B cell (primary cell): Measurements from ENCODE around the gene CCDC24. TPM values are rescaled to one million over a fixed set of nuclear protein-coding genes. Genes with fewer than 3 reads are reported as not detected.

Experiments used
- ATAC-seq: fragments of 200-7000 bp; cut with Tn5 transposase; one replicate; pipeline ENCODE4 v1.10.0; 2021; ENCODE audit warnings: low read depth, mild to moderate bottlenecking, moderate number of reproducible peaks, moderate library complexity
- CTCF ChIA-PET: fragments of 350-600 bp; sonication (Branson Sonifier 250); formaldehyde crosslinking; loops from one replicate; lab custom pipeline; 2021; ENCODE audit warnings: antibody characterized with exemption, inconsistent platforms; lab: Charles Lee
- POLR2A ChIA-PET: fragments of 350-600 bp; sonication (Branson Sonifier 250); formaldehyde crosslinking; loops from one replicate; lab custom pipeline; 2021; ENCODE audit warnings: antibody characterized with exemption; lab: Charles Lee
- DNase-seq: peaks from one replicate; pipeline ENCODE4 v3.0.0; 2013
- H2AFZ ChIP-seq: 2 replicates; pipeline ENCODE4 v1.6.1; 2012; ENCODE audit warnings: mild to moderate bottlenecking, low read depth, low read length; ENCODE audit not compliant: insufficient read depth, poor library complexity, severe bottlenecking
- H3K27ac ChIP-seq, 2 donors: 1 replicate in 1 of 2; 2 replicates in 1 of 2; pipeline ENCODE4 v1.5.1; 2012 to 2013; ENCODE audit warnings: low read length in 2 of 2, mild to moderate bottlenecking in 2 of 2, moderate library complexity in 1 of 2
- H3K27me3 ChIP-seq, 4 experiments: fragments of 200-600 bp in 1 of 4; sonication (generic) in 1 of 4; replicated peaks in 1 of 4; 1 replicate in 2 of 4; 2 replicates in 2 of 4; pipeline versions ENCODE4 v1.6.1 to v1.7.0; 2013 to 2016; ENCODE audit warnings: low read length in 3 of 4, mild to moderate bottlenecking in 2 of 4, mixed read lengths in 1 of 4, moderate library complexity in 1 of 4; ENCODE audit not compliant: insufficient read depth in 4 of 4, control insufficient read depth in 3 of 4; ENCODE audit errors: control extremely low read depth in 1 of 4
- H3K36me3 ChIP-seq, 2 experiments: replicated peaks in 1 of 2; 1 replicate in 1 of 2; 2 replicates in 1 of 2; pipeline versions ENCODE4 v1.6.1 to v1.7.1; 2013; ENCODE audit warnings: low read length in 1 of 2; ENCODE audit not compliant: insufficient read depth in 2 of 2, control insufficient read depth in 1 of 2; ENCODE audit errors: control extremely low read depth in 1 of 2, extremely low read depth in 1 of 2
- H3K4me1 ChIP-seq, 2 donors: fragments of 200-600 bp in 1 of 2; sonication (generic) in 1 of 2; 1 replicate in 1 of 2; 2 replicates in 1 of 2; pipeline versions ENCODE4 v1.5.1 to v1.6.1; 2013 to 2017; ENCODE audit warnings: low read length in 2 of 2; ENCODE audit not compliant: control insufficient read depth in 2 of 2, insufficient read depth in 2 of 2
- H3K4me2 ChIP-seq: replicated peaks from 2 replicates; pipeline ENCODE3; 2012; ENCODE audit warnings: mild to moderate bottlenecking, low read depth, low read length; ENCODE audit not compliant: poor library complexity, severe bottlenecking
- H3K4me3 ChIP-seq, 5 experiments: fragments of 200-600 bp in 1 of 5; sonication (generic) in 1 of 5; 1 replicate in 3 of 5; 2 replicates in 2 of 5; pipeline versions ENCODE4 v1.5.1 to v1.7.0; 2011 to 2016; ENCODE audit warnings: low read length in 4 of 5, mild to moderate bottlenecking in 4 of 5, low read depth in 2 of 5, control low read depth in 1 of 5, moderate library complexity in 1 of 5; ENCODE audit not compliant: insufficient read depth in 1 of 5; ENCODE audit errors: control extremely low read depth in 1 of 5, extremely low read depth in 1 of 5
- H3K79me2 ChIP-seq: fragments of 200-600 bp; sonication (generic); one replicate; pipeline ENCODE4 v1.6.0; 2016; ENCODE audit warnings: low read length; ENCODE audit not compliant: control insufficient read depth, insufficient read depth
- H3K9ac ChIP-seq: fragments of 200-600 bp; sonication (generic); 2 replicates; pipeline ENCODE4 v1.6.1; 2017; ENCODE audit warnings: mild to moderate bottlenecking, low read length, moderate library complexity
- H3K9me3 ChIP-seq, 3 donors: one replicate each; pipeline versions ENCODE4 v1.6.1 to v1.7.1; 2013; ENCODE audit warnings: low read length in 2 of 3; ENCODE audit not compliant: control insufficient read depth in 2 of 3, insufficient read depth in 1 of 3; ENCODE audit errors: control extremely low read depth in 1 of 3
- H4K20me1 ChIP-seq: 2 replicates; pipeline ENCODE4 v1.6.0; 2012; ENCODE audit warnings: mild to moderate bottlenecking, low read length; ENCODE audit not compliant: insufficient read depth, control insufficient read depth, poor library complexity, severe bottlenecking
- H3K27ac Mint-ChIP-seq: one replicate; pipeline ENCODE4 v1.8.0; 2021; ENCODE audit warnings: mixed read lengths
- H3K27me3 Mint-ChIP-seq: one replicate; pipeline ENCODE4 v1.8.0; 2021; ENCODE audit warnings: mixed read lengths
- H3K4me1 Mint-ChIP-seq: one replicate; pipeline ENCODE4 v1.8.0; 2021; ENCODE audit warnings: mixed read lengths
- H3K4me3 Mint-ChIP-seq: one replicate; pipeline ENCODE4 v1.8.0; 2021; ENCODE audit warnings: mixed read lengths
- H3K9me3 Mint-ChIP-seq: one replicate; pipeline ENCODE4 v1.8.0; 2022; ENCODE audit warnings: mixed read lengths; ENCODE audit not compliant: insufficient read depth
- EZH2 ChIP-seq: IDR thresholded peaks from 2 replicates; pipeline ENCODE4 v1.6.1; 2012; ENCODE audit warnings: borderline replicate concordance, low read depth, mild to moderate bottlenecking, moderate library complexity, low read length; ENCODE audit not compliant: insufficient read depth, poor library complexity, severe bottlenecking
- WGBS: methylation state at CpG from one replicate; pipeline ENCODE4 v1.1.5; 2013; ENCODE audit warnings: missing lambda C conversion rate; ENCODE audit not compliant: insufficient coverage; 5-methylcytosine and 5-hydroxymethylcytosine counted together
- intact Hi-C: fragments of 100-400 bp; cut with micrococcal nuclease; formaldehyde crosslinking; loops from one replicate; pipeline ENCODE4 v1.10.0; 2022
- polyA plus RNA-seq: library from polyadenylated mRNA; depleted of rRNA; stranded (reverse); fragments of >200 nt; gene quantifications from 2 replicates; pipeline ENCODE4 v1.2.3, GENCODE V29; 2012
- total RNA-seq, 2 donors: library from RNA; stranded (reverse); fragments of 120-200 nt in 1 of 2; gene quantifications; 1 replicate in 1 of 2; 2 replicates in 1 of 2; pipeline versions ENCODE4 v1.2.3 to v1.2.4, GENCODE V29; 2013 to 2022
- TF ChIP-seq, protein P1 (sequence below): fragments of 200-600 bp; IDR thresholded peaks from one replicate; pipeline ENCODE4 v1.8.0; 2022; ENCODE audit warnings: antibody characterized with exemption, mild to moderate bottlenecking

Gene CCDC24
- total and polyA plus RNA-seq, 2 donors (not counting 1 experiment from before 2014, with no cell fraction given): 10.1 to 18.4 TPM

DNA sequence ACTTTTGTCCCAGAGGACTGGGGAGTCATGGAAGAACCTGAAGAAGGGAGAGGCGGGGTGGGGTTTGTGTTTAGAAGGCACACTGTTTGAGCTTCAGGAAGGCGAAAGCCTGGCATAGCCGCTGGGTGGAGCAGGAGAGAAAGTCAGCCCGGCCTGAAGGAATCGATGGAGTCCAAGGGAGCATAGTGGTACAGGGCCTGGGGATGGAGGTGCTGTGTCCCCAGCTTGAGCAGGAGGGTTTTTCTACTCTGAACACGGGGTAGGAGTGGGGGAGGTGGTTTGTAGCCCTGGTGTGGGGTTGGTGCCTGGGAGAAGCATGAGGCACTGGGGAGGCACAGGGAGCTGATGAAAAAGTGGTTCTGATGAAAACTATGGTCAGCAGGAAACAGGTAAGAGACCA, 4.7 kb upstream of the CCDC24 start:
- H3K36me3 ChIP-seq: no peaks in the 10 kb centered on the region
- H3K4me3 Mint-ChIP-seq: no peak overlapping the region
- ChIA-PET POLR2A (no interaction called here), CTCF (no interaction called here)
- 93% methylated on average over 6 of the region's 6 CpGs for WGBS
- H4K20me1 ChIP-seq: no peaks in the 10 kb centered on the region
- ATAC-seq (no peak), DNase-seq (no peak)
- H3K27ac ChIP-seq: no peak overlapping the region
- peaks cover 9% of the 10 kb centered on the region for H3K4me1 Mint-ChIP-seq
- H3K4me1 ChIP-seq: peaks cover 0 to 11% of the 10 kb centered on the region in 2 donors
- H3K27me3 Mint-ChIP-seq: no peaks in the 10 kb centered on the region
- H2AFZ ChIP-seq: no peak overlapping the region
- TF ChIP-seq EZH2: no peak
- TF ChIP-seq, protein P1, sequence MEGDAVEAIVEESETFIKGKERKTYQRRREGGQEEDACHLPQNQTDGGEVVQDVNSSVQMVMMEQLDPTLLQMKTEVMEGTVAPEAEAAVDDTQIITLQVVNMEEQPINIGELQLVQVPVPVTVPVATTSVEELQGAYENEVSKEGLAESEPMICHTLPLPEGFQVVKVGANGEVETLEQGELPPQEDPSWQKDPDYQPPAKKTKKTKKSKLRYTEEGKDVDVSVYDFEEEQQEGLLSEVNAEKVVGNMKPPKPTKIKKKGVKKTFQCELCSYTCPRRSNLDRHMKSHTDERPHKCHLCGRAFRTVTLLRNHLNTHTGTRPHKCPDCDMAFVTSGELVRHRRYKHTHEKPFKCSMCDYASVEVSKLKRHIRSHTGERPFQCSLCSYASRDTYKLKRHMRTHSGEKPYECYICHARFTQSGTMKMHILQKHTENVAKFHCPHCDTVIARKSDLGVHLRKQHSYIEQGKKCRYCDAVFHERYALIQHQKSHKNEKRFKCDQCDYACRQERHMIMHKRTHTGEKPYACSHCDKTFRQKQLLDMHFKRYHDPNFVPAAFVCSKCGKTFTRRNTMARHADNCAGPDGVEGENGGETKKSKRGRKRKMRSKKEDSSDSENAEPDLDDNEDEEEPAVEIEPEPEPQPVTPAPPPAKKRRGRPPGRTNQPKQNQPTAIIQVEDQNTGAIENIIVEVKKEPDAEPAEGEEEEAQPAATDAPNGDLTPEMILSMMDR: no peak
- intact Hi-C loops: no loop called here
- H3K4me3 ChIP-seq: no peak overlapping the region
- H3K9ac ChIP-seq: no peak overlapping the region
- H3K79me2 ChIP-seq: no peaks in the 10 kb centered on the region
- no peak overlapping the region for H3K27ac Mint-ChIP-seq
- no peaks in the 10 kb centered on the region for H3K9me3 Mint-ChIP-seq
- no peak overlapping the region for H3K4me2 ChIP-seq
- H3K9me3 ChIP-seq: no peaks in the 10 kb centered on the region
- H3K27me3 ChIP-seq: no peaks in the 10 kb centered on the region

DNA sequence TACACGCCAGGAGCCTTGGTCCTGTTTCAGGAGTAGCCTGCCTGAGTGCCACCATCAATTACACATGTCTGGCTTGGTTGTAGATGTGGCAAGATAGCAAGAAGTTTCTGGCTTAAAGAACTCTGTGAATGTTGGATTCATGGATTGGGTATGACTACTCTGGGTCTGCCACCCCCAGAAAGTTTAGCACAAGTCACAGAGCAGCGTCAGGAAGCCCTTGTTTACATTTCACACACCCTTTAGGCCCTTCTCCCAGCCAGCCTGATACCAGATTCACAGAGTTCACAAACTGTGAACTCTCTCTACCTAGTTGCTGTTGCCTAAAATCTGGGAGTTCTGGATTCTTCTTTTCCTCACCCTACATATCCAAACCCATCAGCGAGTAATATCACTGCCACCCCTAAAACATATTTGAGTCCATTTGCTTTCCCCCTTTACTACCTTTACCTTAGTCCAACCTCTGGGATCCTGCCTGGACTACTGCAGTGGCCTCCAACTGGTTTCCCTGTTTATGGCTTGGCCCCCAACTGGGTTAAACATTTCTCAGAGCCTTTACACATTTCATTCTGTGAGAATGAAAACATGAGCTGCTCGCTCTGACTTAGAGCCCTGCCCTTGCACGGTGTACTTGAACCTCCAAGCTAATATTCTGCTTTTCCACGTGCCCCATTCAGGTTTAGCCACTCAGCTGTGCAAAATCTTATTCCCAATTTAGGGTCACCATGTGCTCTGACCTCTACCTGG, 4.1 kb upstream of the CCDC24 start:
- no peak for DNase-seq
- H3K4me3 Mint-ChIP-seq: no peak overlapping the region
- POLR2A ChIA-PET: no interaction called here
- peaks cover 13% of the 10 kb centered on the region for H3K4me1 Mint-ChIP-seq
- no peaks in the 10 kb centered on the region for H3K9me3 Mint-ChIP-seq
- Histone ChIP-seq H3K36me3 (no peaks in the 10 kb centered on the region), H3K4me1 (peaks cover 5 to 14% of the 10 kb centered on the region in 2 donors), H3K4me3 (no peak overlapping the region), H3K9me3 (no peaks in the 10 kb centered on the region), H3K27me3 (no peaks in the 10 kb centered on the region), H3K4me2 (no peak overlapping the region), H3K27ac (no peak overlapping the region), H4K20me1 (no peaks in the 10 kb centered on the region), H3K79me2 (no peaks in the 10 kb centered on the region), H2AFZ (no peak overlapping the region), H3K9ac (no peak overlapping the region)
- CTCF ChIA-PET: interaction anchor here (1.5 kb wide), 1 partner anchor 61 kb away, joined by 4 read pairs; no protein-coding TSS in a partner anchor
- ATAC-seq: no peak
- H3K27me3 Mint-ChIP-seq: no peaks in the 10 kb centered on the region
- TF ChIP-seq EZH2: no peak
- TF ChIP-seq, protein P1: no peak
- 97% methylated on average over 6 of the region's 6 CpGs for WGBS
- H3K27ac Mint-ChIP-seq: no peak overlapping the region
- intact Hi-C loops: no loop called here
